ENCODE data around the gene PTPRO. TPM values are rescaled to one million over a fixed set of nuclear protein-coding genes. Genes with fewer than 3 reads are reported as not detected.

The PTPRO gene
- polyA plus RNA-seq, 1 donor from 2014 or later = 9.4 TPM

Other genes starting within 250 kb of the PTPRO start
- not detected for gene RERG, start 101.1 kb upstream of the PTPRO start, polyA plus RNA-seq